A549 treated with CORT108297 at 1 μM for 4 hours (cell line): ENCODE results near the gene GDE1. TPM values are rescaled to one million over a fixed set of nuclear protein-coding genes. Genes with fewer than 3 reads are reported as not detected.

Experiments
- total RNA-seq: library from RNA; stranded (reverse); fragments of 200-300 nt; extraction: Qiagen RNA extraction; gene quantifications from 5 replicates; pipeline ENCODE4 v1.2.3, GENCODE V29; 2022

GDE1 gene, protein sequence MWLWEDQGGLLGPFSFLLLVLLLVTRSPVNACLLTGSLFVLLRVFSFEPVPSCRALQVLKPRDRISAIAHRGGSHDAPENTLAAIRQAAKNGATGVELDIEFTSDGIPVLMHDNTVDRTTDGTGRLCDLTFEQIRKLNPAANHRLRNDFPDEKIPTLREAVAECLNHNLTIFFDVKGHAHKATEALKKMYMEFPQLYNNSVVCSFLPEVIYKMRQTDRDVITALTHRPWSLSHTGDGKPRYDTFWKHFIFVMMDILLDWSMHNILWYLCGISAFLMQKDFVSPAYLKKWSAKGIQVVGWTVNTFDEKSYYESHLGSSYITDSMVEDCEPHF
- 79.9 to 93.5 TPM (median 83.2 TPM) in 5 replicates for total RNA-seq

DNA sequence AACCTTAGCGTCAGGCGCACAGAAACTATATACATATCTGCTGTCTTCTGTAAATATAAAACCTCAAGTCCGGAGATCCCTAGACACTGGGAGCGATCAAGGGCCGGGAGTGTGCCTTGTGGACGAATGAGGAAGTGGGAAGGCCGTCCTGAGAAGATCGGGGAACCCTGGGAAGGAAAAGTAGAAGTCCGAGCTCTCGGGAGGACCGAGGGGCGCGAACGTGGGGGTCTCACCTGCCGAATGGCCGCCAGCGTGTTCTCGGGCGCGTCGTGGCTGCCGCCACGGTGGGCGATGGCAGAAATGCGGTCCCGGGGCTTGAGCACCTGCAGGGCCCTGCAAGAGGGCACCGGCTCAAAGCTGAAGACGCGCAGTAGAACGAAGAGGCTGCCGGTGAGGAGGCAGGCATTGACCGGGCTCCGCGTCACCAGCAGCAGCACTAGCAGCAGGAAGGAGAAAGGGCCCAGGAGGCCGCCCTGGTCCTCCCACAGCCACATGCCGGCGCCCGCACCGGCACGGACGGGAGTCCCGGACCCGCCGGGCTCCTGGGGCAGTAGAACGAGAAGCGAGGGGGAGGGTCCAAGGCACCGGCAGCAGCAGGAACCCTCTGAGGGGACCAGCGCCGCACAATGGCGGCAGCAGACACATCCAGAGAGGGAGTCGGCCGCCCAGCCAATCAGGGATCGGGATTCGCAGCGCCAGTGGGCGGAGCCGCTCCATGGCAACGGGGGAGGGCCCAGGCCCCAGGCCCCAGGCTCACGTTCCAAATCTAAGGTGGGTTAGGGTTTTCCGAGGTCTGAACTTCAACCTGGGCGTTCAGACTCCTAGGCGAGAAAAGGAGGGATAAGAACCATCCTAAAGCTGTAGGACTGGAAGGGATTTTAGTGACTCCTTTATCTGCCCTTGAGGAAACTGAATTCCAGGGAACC is at the start of gene GDE1:
TSS of gene GDE1 (minus strand) at position 628 of the 926 bp plus-strand sequence. CDS start at position 494, 134 bp downstream.

DNA sequence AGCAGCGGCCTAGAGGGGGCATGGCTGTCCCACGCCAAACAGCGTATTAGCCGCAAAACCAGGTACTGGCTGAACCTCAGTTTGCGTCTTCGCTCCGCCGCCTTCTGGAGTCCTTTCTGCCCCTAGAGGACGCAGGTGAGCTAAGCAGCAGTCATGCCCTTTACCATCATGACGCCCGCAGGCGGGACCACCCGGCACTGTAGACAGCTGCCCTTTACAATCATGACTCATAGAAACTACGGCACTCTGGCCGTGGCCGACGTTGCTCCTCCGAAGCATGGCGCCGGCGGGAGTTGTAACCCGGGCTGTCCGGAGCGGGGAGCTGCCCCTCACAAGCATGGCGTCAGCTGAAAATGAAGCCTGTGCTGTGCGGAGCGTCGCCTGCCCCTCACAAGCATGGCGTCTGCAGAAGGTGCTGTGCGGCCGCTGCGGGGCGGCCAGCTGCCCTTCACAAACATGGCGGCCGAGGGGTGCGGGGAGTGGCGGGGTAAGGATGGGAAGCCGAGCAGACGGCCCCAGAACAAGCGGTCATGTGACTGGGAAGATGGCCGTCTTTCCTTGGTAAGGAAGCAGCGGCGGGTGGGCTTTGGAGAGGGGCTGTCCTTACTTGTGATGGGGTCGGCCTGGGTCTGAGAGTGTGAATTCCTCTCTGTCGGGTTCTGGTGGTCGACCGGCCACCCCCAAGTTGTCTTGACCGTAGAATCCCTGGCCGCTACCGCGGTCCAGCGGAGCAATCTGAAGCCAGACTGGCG is 33.5 kb upstream of the GDE1 start, which contains the start of gene VPS35L:
TSS of gene VPS35L (plus strand) at position 518 of the 752 bp plus-strand sequence. CDS start at position 545, 27 bp downstream.

DNA sequence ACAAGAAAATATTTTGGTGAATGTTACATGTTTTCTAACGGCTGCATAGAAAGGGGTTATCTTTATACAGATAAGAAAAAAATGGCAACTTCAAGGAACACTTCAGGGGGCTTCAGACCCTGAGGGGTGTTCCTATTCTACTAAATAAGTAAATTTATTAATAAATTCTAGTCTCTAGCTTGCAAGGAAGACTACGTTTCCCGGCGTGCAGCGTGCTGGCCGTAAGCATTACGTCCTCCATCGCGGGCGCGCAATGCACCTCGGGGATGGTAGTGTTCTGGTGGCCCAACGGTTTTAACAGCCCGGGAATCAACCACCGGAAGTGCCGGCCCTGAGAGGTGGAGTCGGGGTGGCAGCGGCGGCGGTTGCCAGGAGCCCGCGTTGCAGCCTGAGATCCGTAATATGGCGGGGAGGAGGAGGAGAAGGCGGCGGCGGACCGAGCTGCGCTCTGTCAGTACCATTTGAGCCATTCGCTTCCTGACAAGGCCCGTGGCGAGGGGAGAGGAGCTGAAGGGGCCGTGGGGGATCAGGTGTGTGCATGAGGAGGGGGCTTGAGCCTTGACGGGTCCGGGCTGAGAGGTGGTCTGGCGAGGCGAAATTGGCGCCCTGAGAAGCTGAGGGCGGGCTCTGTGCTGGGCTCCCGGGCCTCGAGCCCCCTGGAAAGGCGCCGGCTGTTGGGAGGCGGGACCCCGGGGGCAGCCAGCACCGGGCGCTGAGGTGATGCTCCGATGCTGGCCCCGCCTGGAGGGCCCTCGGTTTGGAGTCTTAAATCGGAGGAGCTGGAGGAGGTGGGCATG is 1.9 kb upstream of the GDE1 start, which contains the start of gene CCP110:
TSS of gene CCP110 (plus strand) at position 384 of the 797 bp plus-strand sequence. CDS start 3,940 bp downstream, outside the sequence.

Other genes with a start within 250 kb of the GDE1 start
- 0.07 to 0.18 TPM (median 0.08 TPM) in 4 of 5 replicates, not detected in the other for gene CLEC19A, start 236.4 kb downstream of the GDE1 start, total RNA-seq
- 5.8 to 7.1 TPM (median 6.0 TPM) in 5 replicates for gene TMC5, start 104.2 kb downstream of the GDE1 start, total RNA-seq
- gene CCP110, start 1.8 kb upstream of the GDE1 start, total RNA-seq, result 7.7 to 10.6 TPM (median 10.2 TPM) in 5 replicates
- gene VPS35L, start 33.6 kb upstream of the GDE1 start, total RNA-seq, result 27.9 to 34.8 TPM (median 31.3 TPM) in 5 replicates
- 38.2 to 44.7 TPM (median 43.6 TPM) in 5 replicates for gene KNOP1, start 196.1 kb upstream of the GDE1 start, total RNA-seq
- 7.4 to 10.2 TPM (median 9.4 TPM) in 5 replicates for gene IQCK, start 196.2 kb upstream of the GDE1 start, total RNA-seq